WTC11 (cell line): Measurements from ENCODE around the gene ABCD4.

ENCODE experiments used
- ATF1 ChIP-seq: sonication (generic); formaldehyde crosslinking; IDR thresholded peaks from 2 replicates; pipeline ENCODE4 v1.8.1; 2023; ENCODE audit warnings: mild to moderate bottlenecking, moderate library complexity, missing genetic modification reagents
- ELF4 ChIP-seq: sonication (generic); formaldehyde crosslinking; IDR thresholded peaks from 2 replicates; pipeline ENCODE4 v1.8.1; 2022; ENCODE audit warnings: low read depth, mild to moderate bottlenecking, moderate library complexity, missing genetic modification reagents
- FOXK1 ChIP-seq: sonication (generic); formaldehyde crosslinking; IDR thresholded peaks from 2 replicates; pipeline ENCODE4 v1.8.0; 2022; ENCODE audit warnings: mild to moderate bottlenecking, moderate library complexity, missing genetic modification reagents
- NFYB ChIP-seq: sonication (generic); formaldehyde crosslinking; conservative IDR thresholded peaks from 2 replicates; pipeline ENCODE4 v1.8.0; 2022; ENCODE audit warnings: low read depth, missing genetic modification reagents
- TP53 ChIP-seq: sonication (generic); formaldehyde crosslinking; IDR thresholded peaks from 2 replicates; pipeline ENCODE4 v1.8.1; 2023; ENCODE audit warnings: mild to moderate bottlenecking, missing genetic modification reagents
- TF ChIP-seq, protein P1 (sequence below): sonication (generic); formaldehyde crosslinking; conservative IDR thresholded peaks from 2 replicates; pipeline ENCODE4 v1.8.1; 2022; ENCODE audit warnings: mild to moderate bottlenecking, missing genetic modification reagents
- TF ChIP-seq, protein P2 (sequence below): sonication (generic); formaldehyde crosslinking; IDR thresholded peaks from 2 replicates; pipeline ENCODE4 v1.8.1; 2022; ENCODE audit warnings: low read depth, mild to moderate bottlenecking, moderate library complexity, missing genetic modification reagents, borderline replicate concordance
- TF ChIP-seq, protein P3 (sequence below): sonication (generic); formaldehyde crosslinking; IDR thresholded peaks from 2 replicates; pipeline ENCODE4 v1.8.0; 2022; ENCODE audit warnings: missing genetic modification reagents
- TF ChIP-seq, protein P4 (sequence below): sonication (generic); formaldehyde crosslinking; IDR thresholded peaks from 2 replicates; pipeline ENCODE4 v1.8.1; 2022; ENCODE audit warnings: mild to moderate bottlenecking, missing genetic modification reagents, moderate library complexity, borderline replicate concordance
- TF ChIP-seq, protein P5 (sequence below): fragments of 200-600 bp; IDR thresholded peaks from 2 replicates; pipeline ENCODE4 v1.8.0; 2022; ENCODE audit warnings: antibody characterized with exemption
- TF ChIP-seq, protein P6 (sequence below): sonication (generic); formaldehyde crosslinking; IDR thresholded peaks from 2 replicates; pipeline ENCODE4 v1.8.0; 2023; ENCODE audit warnings: missing genetic modification reagents, mild to moderate bottlenecking, borderline replicate concordance

DNA sequence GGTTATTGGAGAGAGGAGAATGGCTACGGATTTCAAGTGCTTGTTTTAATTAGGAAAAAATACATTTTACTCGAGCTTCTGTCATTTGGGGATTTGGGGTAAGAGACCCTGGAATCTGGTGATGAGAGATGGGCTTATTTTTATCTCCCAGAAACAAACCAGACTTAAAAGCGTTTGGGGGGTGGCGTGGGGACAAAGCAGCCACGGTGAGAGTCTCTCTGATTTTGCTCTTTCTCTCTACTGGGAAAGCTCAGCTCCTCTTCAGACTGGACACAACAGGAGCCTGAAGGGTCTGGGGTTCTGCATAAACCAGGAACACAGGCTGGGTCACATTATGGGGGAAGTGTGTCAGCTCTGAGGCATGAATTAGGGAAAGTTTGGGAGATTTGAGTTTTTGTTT lies 59.7 kb downstream of the ABCD4 start:
- TF ChIP-seq, protein P1, sequence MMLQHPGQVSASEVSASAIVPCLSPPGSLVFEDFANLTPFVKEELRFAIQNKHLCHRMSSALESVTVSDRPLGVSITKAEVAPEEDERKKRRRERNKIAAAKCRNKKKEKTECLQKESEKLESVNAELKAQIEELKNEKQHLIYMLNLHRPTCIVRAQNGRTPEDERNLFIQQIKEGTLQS (CRISPR knock-in tag) = no peak
- no peak for TF ChIP-seq FOXK1 (CRISPR knock-in tag)
- TF ChIP-seq, protein P2, sequence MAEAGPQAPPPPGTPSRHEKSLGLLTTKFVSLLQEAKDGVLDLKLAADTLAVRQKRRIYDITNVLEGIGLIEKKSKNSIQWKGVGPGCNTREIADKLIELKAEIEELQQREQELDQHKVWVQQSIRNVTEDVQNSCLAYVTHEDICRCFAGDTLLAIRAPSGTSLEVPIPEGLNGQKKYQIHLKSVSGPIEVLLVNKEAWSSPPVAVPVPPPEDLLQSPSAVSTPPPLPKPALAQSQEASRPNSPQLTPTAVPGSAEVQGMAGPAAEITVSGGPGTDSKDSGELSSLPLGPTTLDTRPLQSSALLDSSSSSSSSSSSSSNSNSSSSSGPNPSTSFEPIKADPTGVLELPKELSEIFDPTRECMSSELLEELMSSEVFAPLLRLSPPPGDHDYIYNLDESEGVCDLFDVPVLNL = no peak
- TF ChIP-seq, protein P3, sequence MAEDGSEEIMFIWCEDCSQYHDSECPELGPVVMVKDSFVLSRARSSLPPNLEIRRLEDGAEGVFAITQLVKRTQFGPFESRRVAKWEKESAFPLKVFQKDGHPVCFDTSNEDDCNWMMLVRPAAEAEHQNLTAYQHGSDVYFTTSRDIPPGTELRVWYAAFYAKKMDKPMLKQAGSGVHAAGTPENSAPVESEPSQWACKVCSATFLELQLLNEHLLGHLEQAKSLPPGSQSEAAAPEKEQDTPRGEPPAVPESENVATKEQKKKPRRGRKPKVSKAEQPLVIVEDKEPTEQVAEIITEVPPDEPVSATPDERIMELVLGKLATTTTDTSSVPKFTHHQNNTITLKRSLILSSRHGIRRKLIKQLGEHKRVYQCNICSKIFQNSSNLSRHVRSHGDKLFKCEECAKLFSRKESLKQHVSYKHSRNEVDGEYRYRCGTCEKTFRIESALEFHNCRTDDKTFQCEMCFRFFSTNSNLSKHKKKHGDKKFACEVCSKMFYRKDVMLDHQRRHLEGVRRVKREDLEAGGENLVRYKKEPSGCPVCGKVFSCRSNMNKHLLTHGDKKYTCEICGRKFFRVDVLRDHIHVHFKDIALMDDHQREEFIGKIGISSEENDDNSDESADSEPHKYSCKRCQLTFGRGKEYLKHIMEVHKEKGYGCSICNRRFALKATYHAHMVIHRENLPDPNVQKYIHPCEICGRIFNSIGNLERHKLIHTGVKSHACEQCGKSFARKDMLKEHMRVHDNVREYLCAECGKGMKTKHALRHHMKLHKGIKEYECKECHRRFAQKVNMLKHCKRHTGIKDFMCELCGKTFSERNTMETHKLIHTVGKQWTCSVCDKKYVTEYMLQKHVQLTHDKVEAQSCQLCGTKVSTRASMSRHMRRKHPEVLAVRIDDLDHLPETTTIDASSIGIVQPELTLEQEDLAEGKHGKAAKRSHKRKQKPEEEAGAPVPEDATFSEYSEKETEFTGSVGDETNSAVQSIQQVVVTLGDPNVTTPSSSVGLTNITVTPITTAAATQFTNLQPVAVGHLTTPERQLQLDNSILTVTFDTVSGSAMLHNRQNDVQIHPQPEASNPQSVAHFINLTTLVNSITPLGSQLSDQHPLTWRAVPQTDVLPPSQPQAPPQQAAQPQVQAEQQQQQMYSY (CRISPR knock-in tag) = no peak
- TF ChIP-seq, protein P4, sequence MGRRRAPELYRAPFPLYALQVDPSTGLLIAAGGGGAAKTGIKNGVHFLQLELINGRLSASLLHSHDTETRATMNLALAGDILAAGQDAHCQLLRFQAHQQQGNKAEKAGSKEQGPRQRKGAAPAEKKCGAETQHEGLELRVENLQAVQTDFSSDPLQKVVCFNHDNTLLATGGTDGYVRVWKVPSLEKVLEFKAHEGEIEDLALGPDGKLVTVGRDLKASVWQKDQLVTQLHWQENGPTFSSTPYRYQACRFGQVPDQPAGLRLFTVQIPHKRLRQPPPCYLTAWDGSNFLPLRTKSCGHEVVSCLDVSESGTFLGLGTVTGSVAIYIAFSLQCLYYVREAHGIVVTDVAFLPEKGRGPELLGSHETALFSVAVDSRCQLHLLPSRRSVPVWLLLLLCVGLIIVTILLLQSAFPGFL (CRISPR knock-in tag) = no peak
- TF ChIP-seq, protein P5, sequence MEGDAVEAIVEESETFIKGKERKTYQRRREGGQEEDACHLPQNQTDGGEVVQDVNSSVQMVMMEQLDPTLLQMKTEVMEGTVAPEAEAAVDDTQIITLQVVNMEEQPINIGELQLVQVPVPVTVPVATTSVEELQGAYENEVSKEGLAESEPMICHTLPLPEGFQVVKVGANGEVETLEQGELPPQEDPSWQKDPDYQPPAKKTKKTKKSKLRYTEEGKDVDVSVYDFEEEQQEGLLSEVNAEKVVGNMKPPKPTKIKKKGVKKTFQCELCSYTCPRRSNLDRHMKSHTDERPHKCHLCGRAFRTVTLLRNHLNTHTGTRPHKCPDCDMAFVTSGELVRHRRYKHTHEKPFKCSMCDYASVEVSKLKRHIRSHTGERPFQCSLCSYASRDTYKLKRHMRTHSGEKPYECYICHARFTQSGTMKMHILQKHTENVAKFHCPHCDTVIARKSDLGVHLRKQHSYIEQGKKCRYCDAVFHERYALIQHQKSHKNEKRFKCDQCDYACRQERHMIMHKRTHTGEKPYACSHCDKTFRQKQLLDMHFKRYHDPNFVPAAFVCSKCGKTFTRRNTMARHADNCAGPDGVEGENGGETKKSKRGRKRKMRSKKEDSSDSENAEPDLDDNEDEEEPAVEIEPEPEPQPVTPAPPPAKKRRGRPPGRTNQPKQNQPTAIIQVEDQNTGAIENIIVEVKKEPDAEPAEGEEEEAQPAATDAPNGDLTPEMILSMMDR = no peak
- TF ChIP-seq, protein P6, sequence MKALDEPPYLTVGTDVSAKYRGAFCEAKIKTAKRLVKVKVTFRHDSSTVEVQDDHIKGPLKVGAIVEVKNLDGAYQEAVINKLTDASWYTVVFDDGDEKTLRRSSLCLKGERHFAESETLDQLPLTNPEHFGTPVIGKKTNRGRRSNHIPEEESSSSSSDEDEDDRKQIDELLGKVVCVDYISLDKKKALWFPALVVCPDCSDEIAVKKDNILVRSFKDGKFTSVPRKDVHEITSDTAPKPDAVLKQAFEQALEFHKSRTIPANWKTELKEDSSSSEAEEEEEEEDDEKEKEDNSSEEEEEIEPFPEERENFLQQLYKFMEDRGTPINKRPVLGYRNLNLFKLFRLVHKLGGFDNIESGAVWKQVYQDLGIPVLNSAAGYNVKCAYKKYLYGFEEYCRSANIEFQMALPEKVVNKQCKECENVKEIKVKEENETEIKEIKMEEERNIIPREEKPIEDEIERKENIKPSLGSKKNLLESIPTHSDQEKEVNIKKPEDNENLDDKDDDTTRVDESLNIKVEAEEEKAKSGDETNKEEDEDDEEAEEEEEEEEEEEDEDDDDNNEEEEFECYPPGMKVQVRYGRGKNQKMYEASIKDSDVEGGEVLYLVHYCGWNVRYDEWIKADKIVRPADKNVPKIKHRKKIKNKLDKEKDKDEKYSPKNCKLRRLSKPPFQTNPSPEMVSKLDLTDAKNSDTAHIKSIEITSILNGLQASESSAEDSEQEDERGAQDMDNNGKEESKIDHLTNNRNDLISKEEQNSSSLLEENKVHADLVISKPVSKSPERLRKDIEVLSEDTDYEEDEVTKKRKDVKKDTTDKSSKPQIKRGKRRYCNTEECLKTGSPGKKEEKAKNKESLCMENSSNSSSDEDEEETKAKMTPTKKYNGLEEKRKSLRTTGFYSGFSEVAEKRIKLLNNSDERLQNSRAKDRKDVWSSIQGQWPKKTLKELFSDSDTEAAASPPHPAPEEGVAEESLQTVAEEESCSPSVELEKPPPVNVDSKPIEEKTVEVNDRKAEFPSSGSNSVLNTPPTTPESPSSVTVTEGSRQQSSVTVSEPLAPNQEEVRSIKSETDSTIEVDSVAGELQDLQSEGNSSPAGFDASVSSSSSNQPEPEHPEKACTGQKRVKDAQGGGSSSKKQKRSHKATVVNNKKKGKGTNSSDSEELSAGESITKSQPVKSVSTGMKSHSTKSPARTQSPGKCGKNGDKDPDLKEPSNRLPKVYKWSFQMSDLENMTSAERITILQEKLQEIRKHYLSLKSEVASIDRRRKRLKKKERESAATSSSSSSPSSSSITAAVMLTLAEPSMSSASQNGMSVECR (CRISPR knock-in tag) = no peak
- no peak for TF ChIP-seq ELF4 (CRISPR knock-in tag)
- TF ChIP-seq ATF1 (CRISPR knock-in tag) = no peak
- no peak for TF ChIP-seq NFYB (CRISPR knock-in tag)
- TF ChIP-seq TP53 (CRISPR knock-in tag) = no peak
